ENCODE data around the gene TTLL3.
"Not testable (repeated sequence)": the region's sequence is repeated elsewhere in the genome, so short reads cannot be mapped to it uniquely, and the experiment has no call there.

Gene TTLL3

DNA sequence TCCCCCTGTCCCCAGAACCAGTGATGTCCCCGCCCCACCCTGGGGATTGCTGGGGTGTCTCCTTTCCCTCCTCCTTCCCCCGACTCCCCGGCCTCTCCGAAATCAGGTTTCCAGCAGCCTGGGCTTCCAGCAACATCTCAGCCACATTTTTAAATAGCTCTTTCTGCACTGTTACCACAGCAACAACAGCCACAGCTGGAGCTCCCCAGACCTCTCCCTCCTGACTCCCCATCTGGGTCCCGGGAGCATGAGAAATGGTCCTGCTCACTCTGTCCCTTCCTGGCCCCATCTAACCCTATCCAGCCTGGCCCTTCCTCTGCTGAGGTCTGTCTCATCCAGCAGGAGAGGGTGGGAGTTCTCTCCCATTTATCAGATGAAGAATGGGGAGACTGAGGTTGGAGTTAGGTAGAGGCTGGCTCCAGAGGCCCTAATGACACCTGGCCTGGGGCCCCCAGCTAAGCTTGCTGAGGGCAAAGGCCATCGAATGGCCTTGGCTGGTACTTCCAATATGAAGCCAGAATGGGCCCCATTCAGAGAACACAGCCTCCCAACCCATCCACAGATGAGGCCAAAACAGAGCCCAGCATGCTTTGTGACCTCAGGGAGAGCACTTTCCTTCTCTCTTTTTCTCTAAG lies 41.8 kb upstream of the TTLL3 start:
- TF ChIP-seq, protein P1, sequence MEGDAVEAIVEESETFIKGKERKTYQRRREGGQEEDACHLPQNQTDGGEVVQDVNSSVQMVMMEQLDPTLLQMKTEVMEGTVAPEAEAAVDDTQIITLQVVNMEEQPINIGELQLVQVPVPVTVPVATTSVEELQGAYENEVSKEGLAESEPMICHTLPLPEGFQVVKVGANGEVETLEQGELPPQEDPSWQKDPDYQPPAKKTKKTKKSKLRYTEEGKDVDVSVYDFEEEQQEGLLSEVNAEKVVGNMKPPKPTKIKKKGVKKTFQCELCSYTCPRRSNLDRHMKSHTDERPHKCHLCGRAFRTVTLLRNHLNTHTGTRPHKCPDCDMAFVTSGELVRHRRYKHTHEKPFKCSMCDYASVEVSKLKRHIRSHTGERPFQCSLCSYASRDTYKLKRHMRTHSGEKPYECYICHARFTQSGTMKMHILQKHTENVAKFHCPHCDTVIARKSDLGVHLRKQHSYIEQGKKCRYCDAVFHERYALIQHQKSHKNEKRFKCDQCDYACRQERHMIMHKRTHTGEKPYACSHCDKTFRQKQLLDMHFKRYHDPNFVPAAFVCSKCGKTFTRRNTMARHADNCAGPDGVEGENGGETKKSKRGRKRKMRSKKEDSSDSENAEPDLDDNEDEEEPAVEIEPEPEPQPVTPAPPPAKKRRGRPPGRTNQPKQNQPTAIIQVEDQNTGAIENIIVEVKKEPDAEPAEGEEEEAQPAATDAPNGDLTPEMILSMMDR (IDR thresholded peaks at IDR 0.05; ENCODE audit: low read depth, low read length): no peak
- H3K4me3 ChIP-seq (ENCODE audit: low read depth, low read length): peak overlapping the region; percentile 78

- TF ChIP-seq, protein P1 (IDR thresholded peaks at IDR 0.05; ENCODE audit: low read depth, low read length): no peak
- H3K4me3 ChIP-seq (ENCODE audit: low read depth, low read length): peak overlapping the region; percentile 78
Observed at GRCh38 chr3:9769012-9769411, 41.0 kb upstream of the TTLL3 start.

GRCh38 chr3:9769426-9770275 lies 40.4 kb upstream of the TTLL3 start, which contains the start of gene CAMK1:
Gene CAMK1 (minus strand): TSS chr3:9769947. CDS start chr3:9767749, 2,198 bp downstream.
- H3K4me3 ChIP-seq (ENCODE audit: low read depth, low read length): peak within 1 kb of the TSS; percentile 78
- TF ChIP-seq, protein P1 (IDR thresholded peaks at IDR 0.05; ENCODE audit: low read depth, low read length): no peak

GRCh38 chr3:9770276-9770812 lies 39.7 kb upstream of the TTLL3 start:
- TF ChIP-seq, protein P1 (IDR thresholded peaks at IDR 0.05; ENCODE audit: low read depth, low read length): no peak
- peak overlapping the region; percentile 78 for H3K4me3 ChIP-seq (ENCODE audit: low read depth, low read length)

- H3K4me3 ChIP-seq (ENCODE audit: low read depth, low read length): not testable (repeated sequence)
Observed at GRCh38 chr3:9771007-9771406, 39.1 kb upstream of the TTLL3 start.

GRCh38 chr3:9776896-9777693 lies 33.0 kb upstream of the TTLL3 start:
- TF ChIP-seq, protein P1 (IDR thresholded peaks at IDR 0.05; ENCODE audit: low read depth, low read length): no peak
- H3K4me3 ChIP-seq (ENCODE audit: low read depth, low read length): no peak overlapping the region

- no peak overlapping the region for H3K4me3 ChIP-seq (ENCODE audit: low read depth, low read length)
- TF ChIP-seq, protein P1 (IDR thresholded peaks at IDR 0.05; ENCODE audit: low read depth, low read length): no peak
Observed at GRCh38 chr3:9777694-9778021, 32.4 kb upstream of the TTLL3 start.

Measured in WI38 (cell line).